Hypothalamus (tissue), 51 donors: ENCODE measurements around the gene OR4X1.
"Not testable (repeated sequence)": the region's sequence is repeated elsewhere in the genome, so short reads cannot be mapped to it uniquely, and the experiment has no call there.

ENCODE experiments used
- DNase-seq, 51 donors: peaks; one replicate each; lab custom pipeline; 2025; lab: John Stamatoyannopoulos, UW

OR4X1 gene, protein sequence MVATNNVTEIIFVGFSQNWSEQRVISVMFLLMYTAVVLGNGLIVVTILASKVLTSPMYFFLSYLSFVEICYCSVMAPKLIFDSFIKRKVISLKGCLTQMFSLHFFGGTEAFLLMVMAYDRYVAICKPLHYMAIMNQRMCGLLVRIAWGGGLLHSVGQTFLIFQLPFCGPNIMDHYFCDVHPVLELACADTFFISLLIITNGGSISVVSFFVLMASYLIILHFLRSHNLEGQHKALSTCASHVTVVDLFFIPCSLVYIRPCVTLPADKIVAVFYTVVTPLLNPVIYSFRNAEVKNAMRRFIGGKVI

DNA sequence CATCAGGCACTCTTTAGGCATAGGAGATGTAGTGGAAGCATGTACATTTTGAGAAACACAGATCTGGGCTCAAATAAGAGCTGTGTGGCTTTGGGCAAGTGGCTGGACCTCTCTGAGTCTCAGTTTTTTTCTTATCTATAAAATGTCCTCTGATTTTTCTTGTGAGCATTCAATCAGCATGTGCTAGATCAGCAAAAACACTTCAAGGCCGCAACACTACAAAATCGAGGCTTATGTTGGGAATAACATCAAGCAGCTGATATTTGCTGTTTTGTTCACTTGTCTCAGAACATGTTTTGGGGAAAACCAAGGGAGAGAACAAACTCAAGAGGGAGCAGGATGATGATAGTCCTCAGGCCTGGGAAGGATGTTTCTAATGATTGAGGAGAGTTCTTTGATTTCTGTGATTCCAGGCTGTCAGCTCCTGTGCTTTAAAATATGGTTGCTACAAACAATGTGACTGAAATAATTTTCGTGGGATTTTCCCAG is at the start of gene OR4X1:
TSS of gene OR4X1 (plus strand) at position 439 of the 489 bp plus-strand sequence. CDS start at position 439, 0 bp downstream.
- no peak for DNase-seq

DNA sequence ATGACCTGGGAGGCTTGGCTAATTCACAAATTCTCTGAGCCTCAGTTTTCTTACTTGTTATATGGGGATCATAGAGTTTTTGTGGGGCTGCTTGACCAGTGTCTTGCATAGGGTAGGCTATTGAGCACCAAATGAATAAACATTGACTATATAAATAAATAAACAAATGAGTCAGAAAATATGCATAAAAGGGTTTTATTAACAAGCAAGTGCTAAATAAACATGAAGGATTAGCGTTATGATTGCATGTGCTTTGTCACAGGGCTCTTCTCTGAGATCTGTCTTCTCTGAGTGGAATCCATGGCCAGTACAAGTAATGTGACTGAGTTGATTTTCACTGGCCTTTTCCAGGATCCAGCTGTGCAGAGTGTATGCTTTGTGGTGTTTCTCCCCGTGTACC is 47.2 kb upstream of the OR4X1 start, which contains the start of gene OR4B1:
TSS of gene OR4B1 (plus strand) at position 301 of the 400 bp plus-strand sequence. CDS start at position 301, 0 bp downstream.
- no peak for DNase-seq

DNA sequence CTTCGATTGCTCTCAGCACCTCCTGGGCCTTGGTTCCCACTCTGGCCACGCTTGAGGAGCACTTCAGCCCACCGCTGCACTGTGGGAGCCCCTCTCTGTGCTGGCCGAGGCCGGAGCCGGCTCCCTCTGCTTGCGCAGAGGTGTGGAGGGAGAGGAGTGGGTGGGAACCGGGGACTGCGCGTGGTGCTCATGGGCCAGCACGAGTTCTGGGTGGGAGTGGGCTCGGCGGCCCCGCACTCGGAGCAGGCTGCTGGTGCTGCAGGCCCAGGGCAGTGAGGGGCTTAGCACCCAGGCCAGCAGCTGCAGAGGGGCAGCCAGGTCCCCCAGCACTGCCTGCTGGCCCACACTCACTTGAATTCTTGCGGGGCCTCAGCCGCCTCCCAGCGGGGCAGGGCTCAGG is 34.9 kb upstream of the OR4X1 start:
- DNase-seq = no peak

DNA sequence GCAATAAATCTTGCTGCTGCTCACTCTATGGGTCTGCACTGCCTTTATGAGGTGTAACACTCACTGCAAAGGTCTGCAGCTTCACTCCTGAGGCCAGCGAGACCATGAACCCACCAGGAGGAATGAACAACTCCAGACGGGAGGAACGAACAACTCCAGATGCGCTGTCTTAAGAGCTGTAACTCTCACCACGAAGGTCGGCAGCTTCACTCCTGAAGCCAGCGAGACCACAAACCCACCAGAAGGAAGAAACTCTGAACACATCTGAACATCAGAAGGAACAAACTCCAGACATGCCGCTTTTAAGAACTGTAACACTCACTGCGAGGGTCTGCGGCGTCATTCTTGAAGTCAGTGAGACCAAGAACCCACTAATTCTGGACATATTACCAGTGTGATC is 33.6 kb upstream of the OR4X1 start:
- DNase-seq = not testable (repeated sequence)

DNA sequence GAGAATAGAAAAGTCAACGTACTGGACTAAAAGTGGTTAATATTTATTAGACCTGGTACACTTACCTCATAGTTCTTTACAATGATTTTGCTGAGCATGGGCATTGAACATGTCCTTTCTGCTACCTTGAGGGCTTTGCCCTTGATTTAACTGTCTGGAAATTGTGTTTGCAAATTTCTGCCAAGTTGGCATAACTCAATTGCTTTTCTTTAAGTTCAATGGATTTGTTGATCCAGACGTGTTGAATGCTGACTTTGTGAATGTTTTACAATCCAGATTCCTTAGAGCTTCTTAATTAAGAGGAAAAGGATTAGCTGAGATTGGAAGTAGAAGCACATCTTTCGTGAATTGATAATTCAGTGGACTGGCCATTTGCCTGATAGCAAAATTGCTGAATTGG is 25.9 kb upstream of the OR4X1 start:
- no peak for DNase-seq

DNA sequence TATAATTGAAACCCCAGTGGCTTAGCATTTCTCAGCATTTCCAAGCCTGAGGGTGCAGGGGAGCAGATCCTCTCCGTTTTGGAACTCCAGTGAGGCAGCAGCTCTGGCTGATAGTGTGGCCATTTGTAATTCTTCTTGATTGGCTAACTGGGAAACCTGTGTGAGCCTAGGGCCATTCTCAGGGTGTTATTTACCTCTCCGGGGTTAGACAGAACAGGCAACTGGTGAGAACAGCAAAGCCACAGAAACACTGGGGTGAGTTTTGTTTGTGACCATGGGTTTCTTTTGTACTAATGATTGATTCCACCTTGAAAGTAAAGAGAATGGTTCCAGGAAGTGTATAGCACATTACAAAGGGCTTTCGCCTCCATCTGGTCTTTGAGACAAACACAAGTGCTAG is 21.2 kb upstream of the OR4X1 start:
- no peak for DNase-seq

DNA sequence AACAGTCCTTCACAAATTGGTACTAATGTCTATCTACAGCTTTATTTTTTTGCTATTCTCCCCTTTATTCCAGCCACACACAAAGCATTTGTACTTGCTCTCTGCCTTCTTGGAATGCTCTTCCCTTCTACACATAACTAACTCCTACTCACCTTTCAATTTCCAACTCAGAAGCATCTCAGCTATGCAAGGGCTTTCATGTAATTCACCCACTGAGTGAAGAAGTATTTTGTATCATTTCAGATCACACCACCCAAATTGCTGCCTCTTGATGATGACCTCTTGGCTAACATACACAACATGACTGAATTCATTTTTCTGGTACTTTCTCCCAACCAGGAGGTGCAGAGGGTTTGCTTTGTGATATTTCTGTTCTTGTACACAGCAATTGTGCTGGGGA is 18.9 kb upstream of the OR4X1 start, which contains the start of gene OR4X2:
TSS of gene OR4X2 (plus strand) at position 301 of the 400 bp plus-strand sequence. CDS start at position 301, 0 bp downstream.
- DNase-seq = no peak

DNA sequence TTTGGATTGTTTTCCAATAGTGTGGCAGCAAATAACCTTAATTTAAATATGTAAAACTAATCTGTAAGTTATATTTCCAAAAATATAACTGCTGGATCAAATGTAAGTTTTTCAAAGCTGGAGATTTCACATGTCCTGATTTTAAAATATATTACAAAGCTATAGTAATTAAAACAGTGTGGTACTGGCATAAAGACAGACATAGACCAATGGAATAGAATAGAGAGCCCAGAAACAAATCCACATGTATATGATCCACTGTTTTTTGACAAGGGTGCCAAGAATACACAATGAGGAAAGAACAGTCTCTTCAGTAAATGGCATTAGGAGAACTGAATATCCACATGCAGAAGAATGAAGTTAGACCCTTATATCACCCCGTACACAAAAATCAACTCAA is 14.8 kb upstream of the OR4X1 start:
- DNase-seq = no peak

DNA sequence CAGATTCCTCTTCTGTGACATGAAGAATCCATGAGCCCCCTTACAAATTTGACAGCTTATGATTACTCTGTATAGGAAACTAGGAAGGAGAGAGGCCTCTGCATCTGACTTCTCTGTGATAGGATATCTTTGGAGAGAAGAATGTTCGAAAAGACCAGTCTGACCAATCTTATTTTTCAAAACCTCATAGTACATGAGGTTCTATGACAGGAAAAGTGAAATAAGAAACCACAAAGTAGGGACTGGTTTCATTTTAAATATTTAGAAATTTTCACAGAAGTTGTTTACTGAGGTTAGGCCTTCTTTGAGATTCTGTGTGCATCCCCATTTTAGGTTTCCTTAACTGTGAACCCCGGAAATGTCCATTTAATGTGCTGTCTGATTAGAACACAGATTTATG is 2.1 kb upstream of the OR4X1 start:
- no peak for DNase-seq

DNA sequence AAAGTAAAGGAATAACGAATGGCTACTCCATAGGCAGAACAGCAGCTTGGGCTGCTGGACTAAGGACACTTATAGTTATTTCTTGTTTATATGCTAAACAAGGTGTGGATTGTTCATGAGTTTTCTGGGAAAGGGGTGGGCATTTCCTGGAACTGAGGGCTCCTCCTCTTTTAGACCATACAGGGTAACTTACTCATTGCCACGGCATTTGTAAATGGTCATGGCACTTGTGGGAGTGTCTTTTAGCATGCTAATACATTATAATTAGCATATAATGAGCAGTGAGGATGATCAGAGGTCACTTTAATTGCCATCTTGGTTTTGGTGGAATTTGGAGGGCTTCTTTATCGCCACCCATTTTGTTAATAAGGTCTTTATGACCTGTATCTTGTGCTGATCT is 7.0 kb downstream of the OR4X1 start:
- DNase-seq = no peak

DNA sequence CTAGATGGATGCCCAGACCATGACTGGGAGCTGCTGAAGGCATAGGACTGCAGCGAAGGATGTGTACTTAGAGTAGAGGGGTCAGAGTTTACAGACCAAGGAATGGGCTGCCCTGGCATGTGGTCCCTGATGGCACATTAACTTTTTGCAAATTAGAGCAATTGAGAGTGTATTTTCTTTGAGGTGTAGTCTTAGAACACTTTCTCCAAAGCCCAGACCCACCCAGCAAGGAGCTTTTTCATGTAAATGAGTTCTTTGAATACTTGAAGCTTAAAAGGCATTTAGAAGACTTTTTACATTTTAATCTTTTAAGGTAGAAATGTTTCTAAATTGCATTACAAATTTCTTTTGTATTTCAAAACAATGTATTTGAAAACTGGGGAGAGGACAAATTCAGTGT is 8.9 kb downstream of the OR4X1 start:
- no peak for DNase-seq

DNA sequence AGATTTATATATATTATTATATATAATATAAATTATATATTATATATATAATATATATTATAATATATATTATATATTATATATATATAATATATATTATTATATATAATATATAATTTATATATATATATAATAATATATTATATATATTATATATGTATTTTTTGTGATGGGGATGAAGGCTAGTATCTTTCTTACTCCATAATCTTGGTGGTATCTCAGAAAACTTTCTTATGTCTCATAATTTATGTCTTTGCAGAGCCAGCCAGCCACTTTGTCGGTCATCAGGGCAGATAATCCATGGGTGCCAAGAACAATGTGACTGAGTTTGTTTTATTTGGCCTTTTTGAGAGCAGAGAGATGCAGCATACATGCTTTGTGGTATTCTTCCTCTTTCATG is 42.3 kb downstream of the OR4X1 start, which contains the start of gene OR4S1:
TSS of gene OR4S1 (plus strand) at position 301 of the 400 bp plus-strand sequence. CDS start at position 301, 0 bp downstream.
- DNase-seq = no peak

DNA sequence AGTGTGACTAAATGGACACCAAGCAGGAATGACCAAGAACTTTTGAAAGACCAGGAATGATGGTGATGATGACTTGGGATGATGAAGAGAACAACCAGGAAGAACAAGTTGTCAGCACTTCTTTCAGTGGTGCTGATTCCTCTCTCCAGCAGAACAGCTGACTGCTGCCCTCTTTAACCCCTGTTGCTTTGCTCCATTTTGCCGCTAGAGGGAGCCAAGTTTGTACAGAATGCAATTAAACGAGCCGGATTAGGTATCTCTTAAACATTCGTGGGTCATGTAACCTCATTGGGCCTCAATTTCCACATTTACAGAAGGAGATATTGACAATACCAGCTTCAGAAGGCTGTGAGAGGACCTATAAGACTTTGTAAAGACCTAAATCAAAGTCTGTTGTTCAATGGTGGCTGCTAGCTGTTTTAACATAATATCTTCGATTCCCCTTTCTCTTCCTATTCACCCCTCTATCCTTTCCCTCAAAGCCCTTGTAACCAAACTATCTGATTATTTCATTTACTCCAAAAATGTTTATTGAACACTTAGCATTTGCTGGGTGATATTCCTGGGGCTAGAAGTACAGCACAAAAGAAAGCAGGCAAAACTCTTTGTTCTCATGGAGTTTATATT is 44.2 kb downstream of the OR4X1 start:
- DNase-seq = peak in 33 of 51 donors; percentile 1 to 76 (median 20)

DNA sequence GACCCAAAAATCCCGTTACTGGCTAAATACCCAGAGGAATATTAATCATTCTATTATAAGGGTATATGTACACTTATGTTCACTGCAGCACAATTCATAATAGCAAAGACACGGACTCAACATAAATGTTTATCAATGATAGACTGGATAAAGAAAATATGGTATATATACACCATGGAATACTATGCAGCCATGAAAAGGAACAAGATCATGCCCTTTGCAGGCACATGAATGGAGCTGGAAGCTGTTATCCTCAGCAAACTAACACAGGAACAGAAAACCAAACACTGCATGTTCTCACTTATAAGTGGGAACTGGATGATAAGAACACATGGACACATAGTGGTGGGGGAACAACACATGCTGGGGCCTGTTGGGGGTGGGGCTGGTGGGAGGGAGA is 49.9 kb downstream of the OR4X1 start:
- DNase-seq = not testable (repeated sequence)
